Epidermal melanocyte (primary cell): ENCODE measurements around the gene CTTNBP2NL.

Source experiments
- DNase-seq: peaks from one replicate; pipeline ENCODE4 v3.0.0; 2011; ENCODE audit warnings: low spot score; ENCODE audit not compliant: insufficient read length

The CTTNBP2NL gene

GRCh38 chr1:112395821-112396652 lies at the start of gene CTTNBP2NL:
Gene CTTNBP2NL, plus strand, starts transcription at chr1:112396214. Its CDS starts 19,952 bp downstream, at chr1:112416166.
- DNase-seq: peak; percentile 94

- DNase-seq: no peak
Measured at GRCh38 chr1:112346801-112347350, 49.1 kb upstream of the CTTNBP2NL start.

- no peak for DNase-seq
Measured at GRCh38 chr1:112356765-112357164, 39.2 kb upstream of the CTTNBP2NL start.

- no peak for DNase-seq
Measured at GRCh38 chr1:112357467-112357866, 38.5 kb upstream of the CTTNBP2NL start.

GRCh38 chr1:112358061-112358770 lies 37.8 kb upstream of the CTTNBP2NL start:
- DNase-seq: no peak

- DNase-seq: no peak
Measured at GRCh38 chr1:112358798-112359408, 37.1 kb upstream of the CTTNBP2NL start.

- no peak for DNase-seq
Measured at GRCh38 chr1:112359961-112360767, 35.9 kb upstream of the CTTNBP2NL start.

- no peak for DNase-seq
Measured at GRCh38 chr1:112363636-112364035, 32.4 kb upstream of the CTTNBP2NL start.

- no peak for DNase-seq
Measured at GRCh38 chr1:112368198-112368597, 27.8 kb upstream of the CTTNBP2NL start.

- peak; percentile 66 for DNase-seq
Measured at GRCh38 chr1:112369392-112370285, 26.4 kb upstream of the CTTNBP2NL start.

GRCh38 chr1:112370996-112371395 lies 25.0 kb upstream of the CTTNBP2NL start:
- DNase-seq: no peak

- no peak for DNase-seq
Measured at GRCh38 chr1:112371775-112372174, 24.2 kb upstream of the CTTNBP2NL start.

GRCh38 chr1:112373806-112374205 lies 22.2 kb upstream of the CTTNBP2NL start:
- no peak for DNase-seq

GRCh38 chr1:112375701-112376100 lies 20.3 kb upstream of the CTTNBP2NL start:
- DNase-seq: no peak

GRCh38 chr1:112380356-112380755 lies 15.7 kb upstream of the CTTNBP2NL start:
- DNase-seq: no peak

GRCh38 chr1:112381324-112382076 lies 14.5 kb upstream of the CTTNBP2NL start:
- DNase-seq: no peak

GRCh38 chr1:112383759-112384370 lies 12.1 kb upstream of the CTTNBP2NL start:
- no peak for DNase-seq

GRCh38 chr1:112386024-112386723 lies 9.8 kb upstream of the CTTNBP2NL start:
- DNase-seq: no peak
